GM18499 (cell line): ENCODE data around the gene MAJIN.

Experiments used
- ATAC-seq: cut with Tn5 transposase; IDR thresholded peaks from one replicate; pipeline ENCODE4 v1.9.1; 2021; ENCODE audit warnings: moderate number of reproducible peaks; ENCODE audit not compliant: insufficient read depth, unreplicated experiment

The MAJIN gene

DNA sequence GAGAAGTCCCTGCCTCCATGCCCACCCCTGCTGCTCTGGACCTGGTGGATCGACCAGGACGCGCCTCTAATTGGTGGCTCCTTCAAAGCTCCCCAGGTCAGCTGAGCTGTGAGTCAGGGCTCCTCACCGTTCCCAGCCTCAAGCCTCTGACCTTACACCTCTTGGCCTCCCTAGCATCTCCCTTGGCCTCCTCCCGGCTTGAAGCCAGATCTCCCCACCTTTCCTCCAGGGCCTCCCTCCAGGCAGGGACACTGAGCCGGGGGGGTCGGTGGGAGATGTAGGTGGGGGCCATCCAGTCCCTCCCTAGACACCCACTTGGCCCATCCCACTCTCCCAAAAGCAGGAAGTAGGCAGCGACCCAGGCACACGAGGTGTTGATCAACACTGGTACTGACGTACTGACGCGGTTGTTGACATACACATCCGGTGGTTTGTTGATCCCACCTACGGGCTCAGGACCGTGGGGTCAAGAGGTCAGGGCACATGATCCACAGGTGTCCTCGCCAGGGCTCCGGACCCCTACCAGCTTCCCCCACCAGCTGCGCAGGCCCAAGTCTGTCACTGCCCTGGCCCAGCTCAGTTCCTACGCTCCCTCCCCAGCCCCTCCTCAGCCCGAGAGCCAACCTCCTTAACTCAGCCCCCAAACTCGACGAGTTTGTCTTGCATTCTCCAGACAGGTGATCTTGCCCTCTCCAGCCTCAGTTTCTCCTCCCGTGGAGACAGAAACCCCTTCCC, 55.7 kb downstream of the MAJIN start:
- ATAC-seq: no peak

DNA sequence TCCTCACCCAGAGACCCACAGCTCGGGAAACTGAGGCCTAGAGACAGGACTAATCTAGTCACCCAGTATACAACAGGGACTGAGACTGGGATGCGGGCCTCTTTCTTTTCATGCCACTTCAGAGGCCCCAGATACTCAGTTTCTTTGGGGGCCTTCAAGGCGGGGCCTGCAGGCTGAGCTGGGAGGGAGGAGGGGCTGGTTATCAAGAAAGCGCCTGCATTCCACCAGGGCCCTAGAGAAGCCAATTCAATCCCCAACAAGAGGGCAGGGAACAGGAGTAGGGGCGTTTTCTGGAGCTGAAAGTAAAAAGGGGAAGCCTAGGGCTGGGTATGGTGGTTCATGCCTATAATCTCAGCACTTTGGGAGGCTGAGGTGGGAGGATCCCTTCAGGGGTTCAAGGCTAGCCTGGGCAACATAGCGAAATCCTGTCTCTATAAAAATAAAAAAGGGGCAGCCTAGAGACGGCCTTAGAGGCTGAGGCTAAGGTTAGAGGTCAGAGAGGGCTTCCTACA, 56.5 kb downstream of the MAJIN start:
- no peak for ATAC-seq

DNA sequence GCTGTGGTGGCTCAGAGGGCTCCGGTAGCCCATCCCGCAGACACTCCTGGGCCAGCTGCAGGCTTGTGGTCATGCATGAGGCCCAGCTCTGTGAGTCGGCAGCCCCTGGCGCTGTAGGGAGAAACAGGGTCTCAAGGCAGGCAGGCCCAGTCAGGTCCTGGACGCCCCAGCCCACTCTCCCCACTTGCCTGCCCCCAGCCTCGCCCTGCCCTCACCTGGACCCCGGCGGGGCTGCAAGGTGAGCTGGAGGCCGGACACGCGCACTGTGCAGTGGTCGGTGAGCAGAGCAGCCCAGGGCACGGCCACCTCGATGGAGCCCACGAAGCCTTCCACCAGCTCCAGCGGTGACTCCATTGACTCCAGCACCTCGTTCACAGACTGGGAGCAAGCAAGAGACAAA, 57.8 kb downstream of the MAJIN start:
- no peak for ATAC-seq

DNA sequence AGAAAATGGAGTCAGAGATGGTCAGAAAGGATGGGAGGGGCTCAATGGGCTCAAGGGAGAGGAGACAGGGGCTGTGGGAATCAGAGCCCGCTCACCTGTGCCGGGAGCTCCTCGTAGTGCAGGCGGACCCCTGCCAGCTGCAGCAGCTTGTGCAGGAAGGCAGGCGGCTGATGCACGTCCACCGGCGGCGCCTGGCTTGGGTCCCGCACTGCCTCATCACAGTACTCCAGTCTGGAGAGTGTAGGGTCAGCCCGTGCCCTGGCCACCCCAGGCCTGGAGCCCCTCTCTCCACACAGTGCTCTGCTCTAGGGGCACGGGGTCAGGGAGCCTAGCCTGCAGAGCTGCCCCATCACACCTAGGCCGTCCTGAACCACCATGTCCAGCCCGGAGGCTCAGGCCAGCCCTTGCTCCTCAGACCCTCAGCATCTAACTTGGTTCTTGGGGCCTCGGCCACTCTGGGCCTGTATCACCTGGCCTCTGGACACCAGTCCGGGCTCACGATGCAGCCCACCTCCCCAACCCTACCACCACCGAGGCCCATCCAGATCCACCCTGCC, 58.7 kb downstream of the MAJIN start:
- no peak for ATAC-seq

DNA sequence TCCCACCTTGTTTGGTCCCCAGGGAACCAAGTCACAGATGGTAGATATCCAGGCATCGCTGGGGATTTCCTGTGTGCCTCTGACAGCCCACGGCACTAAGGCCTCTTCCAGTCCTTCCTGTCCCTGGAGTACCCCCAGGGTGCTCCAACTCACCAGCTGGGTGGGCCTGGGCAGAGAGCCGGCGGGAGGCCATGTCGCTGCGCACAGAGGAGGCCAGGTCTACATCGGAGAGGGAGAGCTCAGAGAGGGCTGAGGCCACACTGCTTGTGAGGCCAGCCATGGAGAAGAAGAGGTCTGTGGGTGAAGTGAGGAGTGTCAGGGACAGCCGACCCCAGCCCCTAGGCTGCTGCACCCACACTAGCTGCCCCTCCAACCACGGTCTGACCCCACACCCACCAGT, 60.2 kb downstream of the MAJIN start:
- ATAC-seq: no peak

DNA sequence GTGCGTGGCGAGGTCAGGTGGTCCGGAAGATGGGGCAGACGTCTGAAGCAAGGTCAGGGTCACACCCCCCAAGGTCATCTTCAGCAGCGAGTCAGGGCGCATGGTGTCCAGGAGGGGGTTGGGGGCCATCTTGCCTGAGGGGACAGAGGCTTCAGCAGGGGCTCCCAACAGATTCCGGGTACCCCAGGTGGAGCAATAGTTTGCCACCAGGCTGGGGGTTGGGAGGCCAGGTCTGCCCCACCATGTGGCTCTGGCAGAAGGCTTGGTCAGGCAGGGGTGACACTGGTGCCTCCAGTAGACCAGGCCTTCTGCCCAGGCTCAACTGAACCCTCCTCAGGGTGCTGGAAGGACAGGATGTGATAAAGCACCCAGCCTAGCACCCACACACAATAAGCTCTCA, 60.8 kb downstream of the MAJIN start:
- no peak for ATAC-seq

DNA sequence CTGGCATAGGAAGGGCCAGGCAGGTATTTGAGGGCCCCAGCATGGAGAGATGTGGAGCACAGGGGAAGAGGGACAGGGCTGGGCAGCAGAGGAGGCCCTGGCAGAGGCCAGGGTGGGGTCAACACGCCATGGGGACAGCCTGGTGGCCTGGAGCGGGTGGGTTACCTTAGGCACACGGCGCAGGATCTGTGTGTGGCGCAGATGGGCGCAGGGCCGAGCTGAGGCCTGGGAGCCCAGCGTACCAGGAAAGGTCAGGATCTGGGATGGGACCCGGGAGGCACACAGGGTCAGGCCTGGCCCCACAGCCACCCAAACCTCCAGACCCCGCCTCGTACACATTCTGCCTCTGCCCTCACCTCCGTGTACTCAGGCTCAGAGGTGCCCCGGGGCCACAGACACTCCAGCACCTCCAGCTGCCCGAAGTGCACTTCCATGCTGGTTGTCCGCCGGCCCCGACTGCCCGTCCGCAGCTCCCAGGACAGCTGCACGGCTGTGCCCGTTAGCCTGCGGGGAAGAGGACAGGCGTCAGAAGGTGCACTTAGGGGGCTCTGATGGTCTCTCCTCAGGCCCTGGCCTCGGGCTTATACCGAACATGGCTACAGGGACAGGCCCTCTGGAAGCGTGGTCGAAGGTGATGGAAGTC, 61.3 kb downstream of the MAJIN start:
- no peak for ATAC-seq

DNA sequence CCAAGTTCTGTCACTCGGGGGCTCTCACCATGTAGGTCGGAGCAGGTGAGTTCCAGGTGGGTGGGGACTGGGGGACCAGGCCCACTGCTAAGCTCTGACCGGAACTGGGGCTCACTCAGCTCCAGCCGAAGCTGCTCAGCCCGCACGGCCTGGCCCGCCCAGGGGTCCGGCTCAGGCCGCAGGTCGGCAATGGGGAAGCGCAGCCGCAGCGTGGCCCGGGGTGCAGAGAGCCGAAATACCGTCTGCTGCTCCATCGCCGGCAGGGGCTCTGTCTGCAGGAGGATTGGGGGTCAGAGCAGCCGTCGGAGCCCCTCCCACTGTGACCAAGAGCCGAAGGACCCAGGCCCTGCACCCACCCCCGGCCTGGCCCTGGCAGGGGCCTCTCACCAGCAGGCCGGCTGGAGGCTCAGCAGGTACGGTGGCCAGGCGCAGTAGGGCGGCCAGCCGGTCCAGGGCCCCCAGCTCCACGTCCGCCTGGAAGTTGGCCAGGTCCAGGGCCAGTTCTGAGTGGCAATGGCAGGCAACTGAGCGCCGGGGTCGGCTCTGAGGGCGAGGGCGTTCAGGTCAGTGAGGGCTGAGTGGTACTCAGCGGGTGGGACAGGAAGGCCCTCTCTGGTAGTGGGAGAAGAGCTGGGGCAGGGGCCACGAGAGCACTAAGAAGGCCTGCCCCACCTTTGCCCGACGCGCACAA, 62.1 kb downstream of the MAJIN start:
- ATAC-seq: no peak

DNA sequence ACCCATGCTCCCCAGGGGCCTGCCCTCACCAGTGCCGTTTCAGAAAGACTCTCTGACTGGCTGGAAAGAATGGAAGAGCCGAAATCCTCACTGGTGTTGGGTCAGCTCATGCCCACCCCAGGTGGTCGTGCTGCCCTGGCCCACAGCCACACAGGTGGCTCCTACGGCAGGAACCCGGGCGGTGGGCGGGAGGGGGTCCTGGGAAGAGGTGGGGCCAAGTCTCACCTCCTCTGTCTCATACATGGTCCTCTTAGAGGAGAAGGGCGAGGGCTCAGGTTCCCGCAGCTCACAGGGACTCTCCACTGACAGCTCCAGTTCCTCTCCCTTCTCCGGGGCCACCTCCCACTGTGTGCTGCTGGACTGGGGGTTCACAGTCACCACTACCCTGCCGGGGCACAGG, 63.1 kb downstream of the MAJIN start:
- ATAC-seq: no peak

DNA sequence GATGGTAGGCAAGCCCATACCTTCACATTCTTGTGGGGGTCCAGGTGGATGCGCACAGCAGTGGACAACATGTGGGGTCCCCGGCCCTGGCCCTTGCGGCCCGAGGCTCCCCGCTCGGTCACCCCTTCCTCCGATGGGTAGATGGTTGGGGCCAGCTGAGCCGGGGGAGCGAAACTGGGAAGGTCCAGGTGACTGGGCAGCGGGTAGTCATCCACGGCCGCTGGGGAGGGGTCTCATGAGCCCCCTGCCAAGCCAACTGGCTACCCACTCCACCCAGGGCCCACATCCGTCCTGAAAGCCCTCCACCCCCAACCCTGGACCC, 65.6 kb downstream of the MAJIN start:
- no peak for ATAC-seq

DNA sequence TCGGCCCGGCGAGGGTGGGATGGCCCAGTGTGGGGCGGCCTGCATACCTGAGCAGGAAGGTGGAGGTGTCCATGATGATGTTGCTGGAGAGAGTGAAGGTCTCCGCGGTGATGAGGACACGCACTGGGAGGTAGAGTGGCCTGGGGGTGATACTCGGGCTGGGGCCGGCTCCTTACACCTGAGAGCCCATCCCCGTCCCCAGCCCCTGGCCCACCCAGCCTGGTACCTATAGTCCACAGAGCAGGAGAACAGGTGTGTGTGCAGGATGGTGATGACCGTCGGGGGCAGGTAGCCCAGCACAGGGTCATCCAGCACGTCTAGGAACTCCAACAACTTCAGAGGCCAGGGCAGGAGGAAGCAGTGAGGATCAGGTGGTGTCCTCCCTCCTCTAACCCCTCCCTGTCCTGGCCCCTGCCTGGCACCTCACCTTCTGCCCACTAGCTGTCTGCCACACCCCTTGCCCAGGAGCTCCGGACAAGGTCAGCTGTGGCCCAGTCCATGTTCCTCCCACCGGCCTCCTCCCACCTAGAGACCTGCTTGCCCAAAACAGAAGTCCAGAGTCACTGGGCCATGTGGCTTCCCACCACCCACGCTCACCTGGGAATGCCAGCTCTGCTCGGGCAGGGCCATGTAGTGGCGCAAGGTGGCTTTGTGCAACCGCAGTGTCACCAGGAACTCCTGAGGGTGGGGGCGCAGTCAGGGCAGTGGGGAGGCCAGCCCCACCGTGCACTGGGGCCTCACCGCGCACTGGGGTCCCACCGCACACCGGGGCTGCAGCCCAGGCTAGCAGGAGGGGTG, 66.2 kb downstream of the MAJIN start:
- ATAC-seq: no peak

DNA sequence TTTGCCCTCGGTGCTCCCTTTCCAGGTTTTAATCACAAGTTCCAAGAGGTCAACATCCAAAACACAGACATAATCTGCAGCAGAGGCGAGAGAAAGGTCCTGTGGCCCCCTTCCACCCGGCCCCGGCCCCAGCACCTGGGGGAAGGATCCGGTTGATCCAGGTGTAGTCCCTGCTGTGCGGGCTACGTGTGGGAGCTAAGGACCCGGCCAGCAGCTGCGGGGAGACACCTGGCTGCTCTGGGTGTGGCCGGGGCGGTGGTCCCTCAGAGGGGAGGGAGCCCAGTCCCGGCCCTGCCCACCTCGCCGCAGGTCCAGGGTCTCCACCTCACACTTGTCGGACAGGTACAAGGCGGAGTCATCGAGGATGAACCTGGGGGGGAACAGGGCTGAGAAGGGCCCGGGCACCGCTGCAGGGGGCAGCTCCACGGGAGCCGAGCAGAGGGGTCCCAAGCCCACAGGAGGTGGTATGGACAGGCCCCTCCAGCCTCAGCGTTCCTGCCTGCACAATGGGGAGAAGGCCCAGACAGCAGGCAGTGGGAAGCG, 68.5 kb downstream of the MAJIN start:
- no peak for ATAC-seq

DNA sequence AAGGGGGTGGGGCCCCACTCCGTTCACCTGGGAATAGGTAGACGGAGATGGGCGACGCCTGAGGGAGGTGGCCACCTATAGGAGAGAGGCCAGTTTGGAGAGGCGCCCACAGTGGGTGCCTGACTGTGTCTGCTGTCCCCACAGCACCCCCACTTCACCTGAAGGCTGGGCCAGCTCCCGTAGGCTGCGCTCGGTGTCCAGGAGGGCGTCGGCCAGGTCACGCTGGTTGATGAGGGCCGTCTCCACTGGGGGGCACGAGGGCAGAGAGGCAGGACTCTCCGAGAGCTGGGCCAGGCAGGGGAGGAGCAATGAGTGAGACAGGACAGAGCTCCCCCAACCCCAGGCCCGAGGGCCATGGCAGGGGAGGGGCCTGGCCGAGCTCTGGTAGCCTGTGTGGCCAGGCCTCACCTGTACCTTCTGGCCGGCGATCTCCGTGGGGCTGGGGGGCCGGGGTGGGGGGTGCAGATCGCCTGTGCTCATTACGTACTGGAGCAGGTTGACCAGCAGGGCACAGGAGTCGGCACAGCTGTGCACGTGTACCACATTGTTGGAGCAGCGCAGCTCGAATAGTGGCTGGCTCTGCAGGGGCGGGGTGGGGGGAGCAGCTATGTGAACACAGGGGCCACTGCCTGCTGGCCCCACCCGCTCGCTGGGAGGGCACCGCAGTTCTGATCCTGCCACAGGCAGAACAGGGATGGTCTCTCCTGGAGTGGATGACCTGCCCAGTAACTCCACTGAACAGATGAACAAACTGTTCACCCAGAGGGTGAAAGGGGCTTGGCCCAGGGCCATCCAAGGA, 69.6 kb downstream of the MAJIN start:
- no peak for ATAC-seq

DNA sequence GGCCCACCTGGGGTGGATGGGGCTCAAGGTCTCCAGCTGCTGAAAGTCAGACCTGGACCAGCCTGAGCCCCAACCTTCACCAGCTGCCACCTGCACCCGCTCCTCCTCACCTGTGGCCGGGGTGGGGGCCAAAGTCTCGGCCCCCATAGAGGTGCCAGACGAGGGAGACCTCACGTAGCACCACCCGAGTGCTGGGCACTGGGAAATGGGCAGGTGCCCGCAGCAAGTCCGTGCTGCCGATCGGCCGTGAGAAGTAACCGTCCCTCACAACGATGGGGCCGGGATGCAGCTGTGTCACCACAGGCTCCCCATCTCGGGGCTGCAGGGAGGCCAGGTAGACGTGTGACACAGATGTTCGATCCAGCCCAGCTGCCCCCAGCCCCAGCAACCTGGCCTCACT, 71.1 kb downstream of the MAJIN start:
- ATAC-seq: no peak

DNA sequence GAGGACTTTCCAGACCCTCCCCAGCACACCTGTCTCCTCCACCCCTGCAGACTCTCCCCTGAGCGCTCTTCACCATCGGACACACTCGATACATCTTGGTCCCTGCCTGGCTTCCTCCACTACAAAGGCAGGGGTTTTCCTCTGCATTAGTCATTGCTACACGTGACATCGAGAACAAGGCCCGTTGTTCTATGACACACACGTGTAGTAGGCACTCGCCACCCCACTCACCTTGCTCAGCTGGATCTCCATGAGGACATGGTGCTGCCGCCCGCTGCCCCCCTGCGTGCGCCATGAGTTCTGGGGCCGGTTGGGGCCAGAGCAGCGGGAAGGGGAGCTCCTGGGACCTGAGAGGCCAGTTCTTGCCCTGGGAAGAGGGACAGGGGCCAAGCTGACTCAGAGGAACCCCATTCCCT, 71.6 kb downstream of the MAJIN start:
- ATAC-seq: no peak

DNA sequence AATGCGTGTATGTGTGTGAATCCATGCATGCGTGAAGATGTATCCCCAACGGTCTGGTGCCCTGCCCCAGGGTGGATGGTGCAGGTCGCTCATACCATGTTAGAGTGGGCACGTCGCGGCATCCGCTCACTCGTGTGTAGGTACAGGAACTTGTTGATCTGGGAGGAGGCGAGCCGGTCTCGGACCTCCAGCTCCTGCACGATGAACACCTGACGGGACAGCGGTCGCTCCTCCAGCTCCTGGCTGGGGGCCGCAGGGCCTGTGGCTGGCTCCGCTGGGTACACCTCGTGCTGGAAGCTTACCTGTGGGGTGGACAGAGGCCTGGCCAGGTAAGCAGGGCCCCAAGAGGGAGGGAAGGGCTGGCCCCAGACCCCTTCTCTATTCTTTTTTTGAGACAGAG, 73.4 kb downstream of the MAJIN start:
- ATAC-seq: no peak

DNA sequence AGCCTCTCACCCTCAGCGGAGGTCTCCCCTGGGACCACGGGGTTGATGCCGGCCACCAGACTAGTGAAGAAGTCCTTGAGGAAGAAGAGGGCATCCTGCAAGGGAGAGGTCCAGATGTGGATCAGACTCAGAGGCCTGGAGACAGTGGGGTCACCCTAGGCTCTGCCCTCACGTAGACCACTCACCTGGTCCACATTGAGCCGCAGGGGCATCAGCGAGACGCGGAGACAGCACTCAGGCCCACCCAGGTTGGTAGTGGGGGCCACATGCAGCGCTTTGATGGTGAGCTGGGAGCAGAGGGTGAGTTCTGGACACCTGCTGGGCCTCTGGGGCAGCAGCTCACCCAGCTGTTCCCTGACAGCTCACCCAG, 73.8 kb downstream of the MAJIN start:
- ATAC-seq: no peak

DNA sequence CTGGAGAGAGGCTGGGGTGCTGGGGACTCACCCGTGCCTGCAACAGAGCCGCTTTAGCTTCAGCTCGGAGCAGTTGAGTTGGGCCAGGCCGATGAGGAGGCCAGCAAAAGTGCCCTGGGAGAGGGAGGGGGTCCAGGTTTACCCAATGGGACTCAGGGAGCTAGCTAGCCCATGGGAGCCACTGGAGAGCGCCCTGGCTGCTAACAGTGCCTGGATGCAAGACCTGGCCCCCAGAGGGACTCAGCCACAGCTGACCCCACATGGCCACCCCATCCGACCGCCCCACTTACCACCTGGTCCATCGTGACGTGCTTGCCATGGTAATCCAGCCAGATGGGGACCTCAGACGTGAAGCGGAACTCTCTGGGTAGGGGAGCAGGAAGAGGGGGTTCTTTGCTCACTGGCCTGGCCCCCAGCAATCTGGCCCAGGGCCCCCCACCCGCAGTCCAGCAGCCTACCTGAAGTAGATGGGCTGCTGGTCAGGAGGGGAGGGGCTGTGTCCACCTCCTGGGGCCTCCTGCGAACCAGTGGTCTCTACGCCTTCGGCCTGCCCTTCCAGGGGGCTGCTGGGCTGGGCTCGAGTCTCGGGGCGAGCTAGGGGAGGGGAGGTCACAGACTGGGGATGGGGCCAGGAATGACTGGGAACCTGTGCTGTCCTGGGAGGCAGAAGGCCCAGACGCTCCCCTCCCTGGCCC, 74.4 kb downstream of the MAJIN start:
- no peak for ATAC-seq

DNA sequence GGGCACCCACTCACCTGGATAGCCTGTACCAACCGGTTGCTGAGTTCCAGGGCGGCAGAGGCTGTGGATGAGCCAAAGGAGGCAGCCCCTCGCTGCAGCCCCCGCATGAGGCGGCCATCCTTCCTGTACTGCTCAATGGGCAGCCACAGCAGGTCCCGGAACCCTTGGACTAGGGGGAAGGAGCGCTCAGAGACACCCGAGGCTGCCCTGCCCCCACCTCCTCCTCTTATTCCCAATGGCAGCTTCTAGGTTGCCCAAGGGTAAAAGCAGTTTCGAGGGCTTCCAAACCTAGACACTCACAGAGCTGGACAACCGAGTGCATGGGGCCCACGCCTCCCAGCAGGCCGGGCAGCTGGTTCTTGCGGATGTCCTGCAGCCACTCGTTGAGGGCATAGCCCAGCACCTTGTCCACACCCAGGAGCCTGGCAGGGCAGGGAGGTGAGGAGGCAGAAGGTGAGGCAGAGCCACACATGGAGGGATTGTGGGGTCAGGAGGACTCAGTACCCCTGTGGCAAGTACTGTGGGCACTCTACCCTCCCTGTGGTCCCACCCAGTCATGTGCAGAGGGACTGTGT, 75.4 kb downstream of the MAJIN start:
- ATAC-seq: no peak
